ENCODE results near the gene YBX2.
A peak's percentile ranks its signal among the peaks of the same experiment; 100 is the strongest.

Gene YBX2

GRCh38 chr17:7311110-7311705 is 16.8 kb upstream of the YBX2 start:
- no peak for DNase-seq (ENCODE audit: low read depth)
- in situ Hi-C loops (cut with HindIII; ENCODE audit: low sequenced_read_pairs): no loop called here
- no peak overlapping the region for H3K4me3 ChIP-seq (ENCODE audit: low read depth, low read length)
- TF ChIP-seq, protein P1, sequence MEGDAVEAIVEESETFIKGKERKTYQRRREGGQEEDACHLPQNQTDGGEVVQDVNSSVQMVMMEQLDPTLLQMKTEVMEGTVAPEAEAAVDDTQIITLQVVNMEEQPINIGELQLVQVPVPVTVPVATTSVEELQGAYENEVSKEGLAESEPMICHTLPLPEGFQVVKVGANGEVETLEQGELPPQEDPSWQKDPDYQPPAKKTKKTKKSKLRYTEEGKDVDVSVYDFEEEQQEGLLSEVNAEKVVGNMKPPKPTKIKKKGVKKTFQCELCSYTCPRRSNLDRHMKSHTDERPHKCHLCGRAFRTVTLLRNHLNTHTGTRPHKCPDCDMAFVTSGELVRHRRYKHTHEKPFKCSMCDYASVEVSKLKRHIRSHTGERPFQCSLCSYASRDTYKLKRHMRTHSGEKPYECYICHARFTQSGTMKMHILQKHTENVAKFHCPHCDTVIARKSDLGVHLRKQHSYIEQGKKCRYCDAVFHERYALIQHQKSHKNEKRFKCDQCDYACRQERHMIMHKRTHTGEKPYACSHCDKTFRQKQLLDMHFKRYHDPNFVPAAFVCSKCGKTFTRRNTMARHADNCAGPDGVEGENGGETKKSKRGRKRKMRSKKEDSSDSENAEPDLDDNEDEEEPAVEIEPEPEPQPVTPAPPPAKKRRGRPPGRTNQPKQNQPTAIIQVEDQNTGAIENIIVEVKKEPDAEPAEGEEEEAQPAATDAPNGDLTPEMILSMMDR (IDR thresholded peaks at IDR 0.05; ENCODE audit: low read depth, low read length, missing control alignments): no peak

- no peak for DNase-seq (ENCODE audit: low read depth)
- peak overlapping the region; percentile 94 for H3K4me3 ChIP-seq (ENCODE audit: low read depth, low read length)
- in situ Hi-C loops (cut with HindIII; ENCODE audit: low sequenced_read_pairs): no loop called here
- TF ChIP-seq, protein P1 (IDR thresholded peaks at IDR 0.05; ENCODE audit: low read depth, low read length, missing control alignments): no peak
Measured at GRCh38 chr17:7309628-7310027, 15.2 kb upstream of the YBX2 start.

GRCh38 chr17:7308625-7309433 is 14.4 kb upstream of the YBX2 start:
- peak; percentile 68 for DNase-seq (ENCODE audit: low read depth)
- in situ Hi-C loops (cut with HindIII; ENCODE audit: low sequenced_read_pairs): no loop called here
- TF ChIP-seq, protein P1 (IDR thresholded peaks at IDR 0.05; ENCODE audit: low read depth, low read length, missing control alignments): no peak
- peak overlapping the region; percentile 94 for H3K4me3 ChIP-seq (ENCODE audit: low read depth, low read length)

DNA sequence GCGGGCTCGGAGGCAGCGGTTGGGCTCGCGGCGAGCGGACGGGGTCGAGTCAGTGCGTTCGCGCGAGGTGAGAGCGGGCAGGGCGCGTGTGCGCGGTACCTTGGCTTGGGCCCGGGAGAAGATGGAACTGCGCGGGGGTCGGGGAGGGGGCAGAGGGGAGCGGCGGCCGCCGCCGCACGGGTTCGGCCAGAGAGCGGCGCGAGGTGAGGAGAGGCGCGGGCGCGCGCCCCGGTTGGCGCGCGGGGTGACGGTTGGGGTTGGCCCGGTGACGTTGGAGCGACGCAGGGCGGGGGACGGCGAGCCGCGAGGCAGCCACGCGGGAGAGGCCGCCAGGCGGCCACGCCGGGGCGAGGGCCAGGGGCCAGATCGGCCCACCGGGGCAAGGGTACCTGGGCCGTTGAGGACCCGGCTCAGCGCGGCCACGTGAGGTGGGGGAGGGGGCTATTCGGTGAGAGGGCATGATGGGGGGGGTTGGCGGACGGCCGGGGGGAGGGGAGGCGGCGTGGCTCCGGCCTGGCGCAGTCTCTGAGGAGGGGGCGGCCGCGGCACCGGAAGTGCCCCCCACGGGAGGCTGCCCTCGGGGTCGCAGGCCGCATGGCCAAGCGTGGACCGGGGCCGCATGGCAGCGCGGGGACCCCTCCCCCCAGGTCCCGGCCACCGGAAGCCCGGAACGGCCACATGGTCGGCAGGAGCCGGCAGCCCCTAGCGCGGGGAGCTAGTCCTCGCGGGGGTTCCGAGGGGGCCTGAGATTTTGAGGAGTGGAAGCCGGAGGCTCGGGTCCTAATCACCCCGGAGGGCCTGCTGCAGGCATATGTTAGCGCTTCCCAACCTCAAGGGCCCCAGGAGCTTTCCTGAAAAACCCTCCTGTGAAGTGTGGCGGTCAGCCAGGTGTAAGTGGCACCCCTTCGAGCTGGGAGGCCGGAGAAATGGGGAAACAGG is 13.5 kb upstream of the YBX2 start:
- in situ Hi-C loops (cut with HindIII; ENCODE audit: low sequenced_read_pairs): no loop called here
- H3K4me3 ChIP-seq (ENCODE audit: low read depth, low read length): peak overlapping the region; percentile 94
- no peak for DNase-seq (ENCODE audit: low read depth)
- TF ChIP-seq, protein P1 (IDR thresholded peaks at IDR 0.05; ENCODE audit: low read depth, low read length, missing control alignments): no peak

DNA sequence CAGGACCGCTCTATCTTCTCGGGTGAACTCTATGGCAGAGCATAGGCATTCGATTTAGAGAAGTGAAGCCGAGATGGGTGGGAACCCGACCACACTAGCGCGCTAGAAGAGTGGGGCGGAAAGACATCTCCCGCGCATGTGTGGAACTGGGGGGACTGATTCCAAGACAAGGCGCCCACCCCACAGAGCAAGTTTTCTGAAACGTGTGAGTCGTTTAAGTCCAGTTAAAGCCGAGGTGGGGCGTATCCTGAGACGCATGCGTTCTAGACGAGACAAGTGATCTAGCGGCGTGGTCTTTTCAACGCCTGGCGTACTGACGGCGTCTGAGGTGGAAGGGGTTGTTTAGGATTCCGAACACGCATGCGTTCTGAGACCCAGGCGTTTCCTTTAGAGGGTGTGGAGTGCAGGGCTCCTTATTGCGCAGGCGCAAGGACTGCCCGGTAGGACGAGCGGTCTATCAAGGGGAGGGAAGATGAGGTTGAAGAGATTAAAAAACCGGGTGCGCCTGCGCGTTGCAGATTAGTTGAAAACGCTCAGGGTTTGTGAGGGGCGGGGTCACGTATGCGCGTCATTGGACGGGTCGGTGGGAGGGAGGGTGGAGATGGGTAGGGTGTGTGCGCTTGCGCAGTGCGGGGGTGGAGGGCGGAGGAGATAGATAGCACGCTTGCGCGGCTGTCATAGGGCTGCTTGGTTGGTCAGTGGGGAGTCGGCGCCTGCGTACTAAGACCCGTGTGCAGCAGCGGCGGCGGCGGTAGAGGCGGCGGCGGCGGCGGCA is 12.7 kb upstream of the YBX2 start, which contains the start of gene EIF5A:
TSS of gene EIF5A (plus strand) at position 718 of the 775 bp plus-strand sequence. CDS start 2,008 bp downstream, outside the sequence.
- peak within 1 kb of the TSS; percentile 94 for H3K4me3 ChIP-seq (ENCODE audit: low read depth, low read length)
- TF ChIP-seq, protein P1 (IDR thresholded peaks at IDR 0.05; ENCODE audit: low read depth, low read length, missing control alignments): no peak
- peak; percentile 100 for DNase-seq (ENCODE audit: low read depth)
- in situ Hi-C loops (cut with HindIII; ENCODE audit: low sequenced_read_pairs): no loop called here
